Camera-type eye (tissue), 1 donor: ENCODE measurements around the gene ZNF354C. TPM values are rescaled to one million over a fixed set of nuclear protein-coding genes. Genes with fewer than 3 reads are reported as not detected.

Experiments used
- total RNA-seq: library from RNA; depleted of rRNA; stranded (reverse); fragments of >200 nt; gene quantifications from one replicate; pipeline ENCODE4 v1.2.3, GENCODE V29; 2014

Gene ZNF354C
- total RNA-seq, result 38.3 TPM

GRCh38 chr5:179060116-179061008 lies at the start of gene ZNF354C:
Gene ZNF354C (plus strand): TSS chr5:179060373. CDS start chr5:179062069, 1,696 bp downstream.

GRCh38 chr5:179023528-179024189 lies 36.5 kb upstream of the ZNF354C start, which contains the start of gene ZNF879:
Gene ZNF879 (plus strand): TSS chr5:179023804. CDS start chr5:179025005, 1,201 bp downstream.

Other genes with a start within 250 kb of the ZNF354C start
- gene ZNF354B, start 200.4 kb upstream of the ZNF354C start, total RNA-seq, result 48.2 TPM
- gene ZFP2, start 164.5 kb upstream of the ZNF354C start, total RNA-seq, result 7.1 TPM
- 21.7 TPM for gene ZNF454, start 119.2 kb upstream of the ZNF354C start, total RNA-seq
- gene GRM6, start 65.1 kb upstream of the ZNF354C start, total RNA-seq, result 38.8 TPM
- gene ZNF879, start 36.6 kb upstream of the ZNF354C start, total RNA-seq, result 20.3 TPM